ENCODE measurements around the gene EVX2. TPM values are rescaled to one million over a fixed set of nuclear protein-coding genes. Genes with fewer than 3 reads are reported as not detected.

Gene EVX2
- total RNA-seq, 2 experiments from 2014 or later = not detected

DNA sequence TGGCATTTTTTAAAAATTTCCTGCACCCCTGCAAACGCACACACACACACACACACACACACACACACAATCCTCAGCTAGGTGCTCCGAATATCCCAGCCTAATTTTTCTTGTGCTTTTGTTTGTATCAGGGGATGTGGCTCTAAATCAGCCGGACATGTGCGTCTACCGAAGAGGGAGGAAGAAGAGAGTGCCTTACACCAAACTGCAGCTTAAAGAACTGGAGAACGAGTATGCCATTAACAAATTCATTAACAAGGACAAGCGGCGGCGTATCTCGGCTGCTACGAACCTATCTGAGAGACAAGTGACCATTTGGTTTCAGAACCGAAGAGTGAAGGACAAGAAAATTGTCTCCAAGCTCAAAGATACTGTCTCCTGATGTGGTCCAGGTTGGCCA is 10.6 kb upstream of the EVX2 start:
- DNase-seq = no peak
- Mint-ChIP-seq H3K27ac (no peak overlapping the region), H3K27me3 (peaks cover 85% of the 10 kb centered on the region), H3K4me3 (no peak overlapping the region), H3K9me3 (no peaks in the 10 kb centered on the region), H3K4me1 (ENCODE audit: low read depth) (peaks cover 19% of the 10 kb centered on the region), H3K36me3 (ENCODE audit: low read depth) (peaks cover 3% of the 10 kb centered on the region)
- ATAC-seq = no peak
- intact Hi-C loops (cut with micrococcal nuclease) = no loop called here
- POLR2A ChIA-PET = no interaction called here
- TF ChIP-seq, protein P1, sequence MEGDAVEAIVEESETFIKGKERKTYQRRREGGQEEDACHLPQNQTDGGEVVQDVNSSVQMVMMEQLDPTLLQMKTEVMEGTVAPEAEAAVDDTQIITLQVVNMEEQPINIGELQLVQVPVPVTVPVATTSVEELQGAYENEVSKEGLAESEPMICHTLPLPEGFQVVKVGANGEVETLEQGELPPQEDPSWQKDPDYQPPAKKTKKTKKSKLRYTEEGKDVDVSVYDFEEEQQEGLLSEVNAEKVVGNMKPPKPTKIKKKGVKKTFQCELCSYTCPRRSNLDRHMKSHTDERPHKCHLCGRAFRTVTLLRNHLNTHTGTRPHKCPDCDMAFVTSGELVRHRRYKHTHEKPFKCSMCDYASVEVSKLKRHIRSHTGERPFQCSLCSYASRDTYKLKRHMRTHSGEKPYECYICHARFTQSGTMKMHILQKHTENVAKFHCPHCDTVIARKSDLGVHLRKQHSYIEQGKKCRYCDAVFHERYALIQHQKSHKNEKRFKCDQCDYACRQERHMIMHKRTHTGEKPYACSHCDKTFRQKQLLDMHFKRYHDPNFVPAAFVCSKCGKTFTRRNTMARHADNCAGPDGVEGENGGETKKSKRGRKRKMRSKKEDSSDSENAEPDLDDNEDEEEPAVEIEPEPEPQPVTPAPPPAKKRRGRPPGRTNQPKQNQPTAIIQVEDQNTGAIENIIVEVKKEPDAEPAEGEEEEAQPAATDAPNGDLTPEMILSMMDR (IDR thresholded peaks at IDR 0.05) = no peak
- CTCF ChIA-PET = interaction anchor here (1.0 to 6.1 kb wide), 5 partner anchors 9 to 843 kb away, joined by 3 to 94 read pairs (median 8); no protein-coding TSS in a partner anchor

DNA sequence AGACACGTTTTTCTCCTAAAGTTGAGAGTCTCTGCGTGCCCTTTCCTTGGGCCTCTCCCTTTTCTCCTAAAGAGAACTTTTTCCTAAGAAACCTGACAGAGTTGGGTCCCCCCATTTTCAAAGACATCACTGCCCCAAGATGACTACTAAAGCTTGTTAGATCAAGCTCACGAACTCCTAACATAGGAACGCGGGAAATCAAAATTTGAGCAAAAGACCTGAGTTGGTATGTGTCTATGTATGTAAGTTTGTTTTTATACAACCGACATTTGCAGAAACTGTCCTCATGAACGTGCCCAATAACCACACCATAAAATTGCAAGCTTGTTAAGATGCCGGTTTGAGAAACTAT is 10.1 kb upstream of the EVX2 start:
- no peaks in the 10 kb centered on the region for H3K9me3 Mint-ChIP-seq
- H3K36me3 Mint-ChIP-seq (ENCODE audit: low read depth) = peaks cover 3% of the 10 kb centered on the region
- ChIA-PET CTCF (interaction anchor here (3.0 to 6.1 kb wide), 3 partner anchors 9 to 405 kb away, joined by 8 to 94 read pairs (median 28); no protein-coding TSS in a partner anchor), POLR2A (no interaction called here)
- no peak overlapping the region for H3K27ac Mint-ChIP-seq
- no peak overlapping the region for H3K4me3 Mint-ChIP-seq
- intact Hi-C loops (cut with micrococcal nuclease) = no loop called here
- H3K4me1 Mint-ChIP-seq (ENCODE audit: low read depth) = peaks cover 19% of the 10 kb centered on the region
- DNase-seq = no peak
- peaks cover 84% of the 10 kb centered on the region for H3K27me3 Mint-ChIP-seq
- TF ChIP-seq, protein P1 (IDR thresholded peaks at IDR 0.05) = no peak
- no peak for ATAC-seq

GRCh38 chr2:176093145-176093897 is 9.6 kb upstream of the EVX2 start:
- Mint-ChIP-seq H3K9me3 (no peaks in the 10 kb centered on the region), H3K4me1 (ENCODE audit: low read depth) (peaks cover 21% of the 10 kb centered on the region), H3K4me3 (no peak overlapping the region), H3K36me3 (ENCODE audit: low read depth) (peaks cover 3% of the 10 kb centered on the region), H3K27me3 (peaks cover 87% of the 10 kb centered on the region), H3K27ac (no peak overlapping the region)
- ChIA-PET CTCF (interaction anchor here (3.0 kb wide), 1 partner anchor 8 kb away, joined by 8 read pairs; no protein-coding TSS in a partner anchor), POLR2A (no interaction called here)
- intact Hi-C loops (cut with micrococcal nuclease) = no loop called here
- ATAC-seq (no peak), DNase-seq (no peak)
- TF ChIP-seq, protein P1 (IDR thresholded peaks at IDR 0.05) = no peak

- Mint-ChIP-seq H3K9me3 (no peaks in the 10 kb centered on the region), H3K4me3 (peak within 1 kb of the TSS; percentile 42), H3K27me3 (peaks cover 87% of the 10 kb centered on the region), H3K4me1 (ENCODE audit: low read depth) (peaks cover 17% of the 10 kb centered on the region), H3K36me3 (ENCODE audit: low read depth) (peaks cover 3% of the 10 kb centered on the region), H3K27ac (no peak within 1 kb of the TSS)
- no peak for DNase-seq
- intact Hi-C loops (cut with micrococcal nuclease) = no loop called here
- peak; percentile 36 for ATAC-seq
- ChIA-PET CTCF (no interaction called here), POLR2A (no interaction called here)
- TF ChIP-seq, protein P1 (IDR thresholded peaks at IDR 0.05) = no peak
Measured at GRCh38 chr2:176092270-176093144, 8.7 kb upstream of the EVX2 start, which contains the start of gene HOXD13. Gene HOXD13 (plus strand): TSS chr2:176092721. CDS start chr2:176092891, 170 bp downstream.
